ENCODE results near the gene ASMTL.
A peak's percentile ranks its signal among the peaks of the same experiment; 100 is the strongest.
"Not testable (repeated sequence)": the region's sequence is repeated elsewhere in the genome, so short reads cannot be mapped to it uniquely, and the experiment has no call there.

Gene ASMTL

GRCh38 chrX:1403867-1404266 is 48.8 kb downstream of the ASMTL start:
- not testable (repeated sequence) for DNase-seq (ENCODE audit: low read depth, low spot score)

DNA sequence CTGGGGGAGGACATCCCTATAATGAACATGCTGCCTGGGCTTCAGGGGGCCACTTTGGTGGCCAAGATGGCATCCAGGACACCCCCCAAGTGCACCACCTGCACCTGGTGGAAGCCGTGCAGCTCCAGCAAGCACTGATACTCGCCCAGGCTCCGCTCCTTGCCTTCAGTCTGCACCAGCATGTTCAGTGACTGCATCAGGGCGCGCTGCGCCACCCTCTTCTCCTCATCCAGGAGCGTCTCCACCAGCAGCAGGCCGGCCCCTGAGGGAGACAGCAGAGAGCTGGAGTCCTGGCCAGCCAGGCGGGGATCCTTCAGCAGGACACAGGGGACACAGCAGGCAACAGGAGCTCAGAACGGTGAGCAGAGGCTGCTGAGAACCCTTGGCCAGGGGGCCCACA is 49.5 kb downstream of the ASMTL start:
- no peak for DNase-seq (ENCODE audit: low read depth, low spot score)

- no peak for DNase-seq (ENCODE audit: low read depth, low spot score)
Observed at GRCh38 chrX:1401611-1402430, 50.9 kb downstream of the ASMTL start.

- no peak for DNase-seq (ENCODE audit: low read depth, low spot score)
Observed at GRCh38 chrX:1400742-1401471, 51.8 kb downstream of the ASMTL start.

GRCh38 chrX:1400049-1400448 is 52.7 kb downstream of the ASMTL start:
- no peak for DNase-seq (ENCODE audit: low read depth, low spot score)

- no peak for DNase-seq (ENCODE audit: low read depth, low spot score)
Observed at GRCh38 chrX:1398431-1399340, 54.0 kb downstream of the ASMTL start.

GRCh38 chrX:1397441-1398270 is 55.1 kb downstream of the ASMTL start:
- DNase-seq (ENCODE audit: low read depth, low spot score) = no peak

DNA sequence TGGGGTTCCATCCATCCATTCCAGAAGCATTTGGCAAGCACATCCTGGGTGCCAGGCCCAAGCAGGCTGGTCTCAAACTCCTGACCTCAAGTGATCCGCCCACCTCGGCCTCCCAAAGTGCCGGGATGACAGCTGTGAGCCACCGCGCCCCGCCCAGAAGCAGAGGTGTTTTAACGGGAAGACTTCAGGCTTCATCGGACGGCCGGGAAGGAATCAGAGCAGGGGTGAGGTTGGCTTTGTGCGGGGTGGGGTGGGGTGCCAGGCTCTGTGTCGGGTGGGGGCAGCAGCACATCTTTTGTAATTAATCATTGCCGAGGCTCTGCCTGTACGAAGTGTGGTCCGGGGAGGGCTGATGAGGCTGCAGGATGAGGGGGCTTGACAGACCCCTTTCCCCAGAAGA is 55.7 kb downstream of the ASMTL start:
- DNase-seq (ENCODE audit: low read depth, low spot score) = no peak

GRCh38 chrX:1395646-1396216 is 57.0 kb downstream of the ASMTL start:
- DNase-seq (ENCODE audit: low read depth, low spot score) = no peak

- no peak for DNase-seq (ENCODE audit: low read depth, low spot score)
Observed at GRCh38 chrX:1394731-1395501, 57.8 kb downstream of the ASMTL start.

GRCh38 chrX:1393871-1394615 is 58.7 kb downstream of the ASMTL start:
- DNase-seq (ENCODE audit: low read depth, low spot score) = no peak

DNA sequence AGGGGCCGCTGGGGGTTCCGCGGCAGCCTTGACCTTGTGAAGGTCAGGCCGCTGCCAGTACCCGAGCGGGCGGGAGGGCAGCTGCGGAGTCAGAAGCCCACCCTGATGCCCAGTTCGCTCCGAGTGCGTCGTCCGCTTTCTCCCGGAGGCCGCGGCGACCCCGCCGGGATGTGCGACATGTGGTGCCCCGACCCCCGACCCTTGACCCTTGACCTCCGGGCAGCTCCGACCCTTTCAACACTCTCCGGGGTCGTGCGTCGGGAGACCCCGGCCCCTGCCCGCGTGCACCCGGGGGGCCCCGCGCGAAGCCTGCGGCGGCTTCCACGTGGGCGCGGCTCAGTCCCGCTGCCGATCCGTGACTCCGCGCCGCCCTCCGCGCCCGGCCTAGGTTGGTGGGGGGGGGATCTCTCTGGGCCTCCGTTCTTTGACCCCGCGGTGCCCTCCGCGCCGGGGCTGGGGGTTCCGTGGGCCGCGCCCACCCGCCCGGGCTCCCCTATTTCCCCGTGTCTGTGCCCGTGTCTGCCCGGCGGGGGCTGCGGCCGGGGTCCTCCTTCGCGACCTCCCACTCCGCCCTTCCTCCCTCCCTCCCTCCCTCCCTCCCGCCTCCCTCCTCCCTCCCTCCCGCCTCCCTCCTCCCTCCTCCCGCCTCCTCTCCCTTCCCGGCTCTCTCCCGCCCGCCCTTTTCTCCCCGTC is 60.2 kb downstream of the ASMTL start:
- DNase-seq (ENCODE audit: low read depth, low spot score) = peak; percentile 27

GRCh38 chrX:1391707-1392375 is 60.9 kb downstream of the ASMTL start, which contains the start of gene SLC25A6:
Gene SLC25A6, minus strand, starts transcription at chrX:1392113. Its CDS starts 104 bp downstream, at chrX:1392009.
- peak; percentile 99 for DNase-seq (ENCODE audit: low read depth, low spot score)

- DNase-seq (ENCODE audit: low read depth, low spot score) = no peak
Observed at GRCh38 chrX:1391370-1391706, 61.4 kb downstream of the ASMTL start.

GRCh38 chrX:1390621-1391369 is 61.9 kb downstream of the ASMTL start:
- no peak for DNase-seq (ENCODE audit: low read depth, low spot score)

DNA sequence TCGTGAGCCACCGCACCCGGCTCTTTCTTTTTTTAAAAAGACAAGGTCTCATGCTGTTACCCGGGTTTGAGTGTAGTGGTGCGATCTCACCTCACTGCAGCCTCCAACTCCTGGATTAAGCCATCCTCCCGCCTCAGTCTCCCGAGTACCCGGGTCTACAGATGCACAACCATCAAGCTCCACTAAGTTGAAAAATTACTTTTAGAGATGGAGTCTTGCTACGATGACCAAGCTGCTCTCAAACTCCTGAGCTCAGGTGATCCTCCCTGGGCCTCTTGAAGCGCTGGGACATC is 62.8 kb downstream of the ASMTL start:
- DNase-seq (ENCODE audit: low read depth, low spot score) = no peak

- DNase-seq (ENCODE audit: low read depth, low spot score) = no peak
Observed at GRCh38 chrX:1389181-1389992, 63.3 kb downstream of the ASMTL start.
